Naive thymus-derived CD4-positive, alpha-beta T cell (primary cell): ENCODE measurements around the gene SREBF2. TPM values are rescaled to one million over a fixed set of nuclear protein-coding genes. Genes with fewer than 3 reads are reported as not detected.
"Not testable (repeated sequence)": the region's sequence is repeated elsewhere in the genome, so short reads cannot be mapped to it uniquely, and the experiment has no call there.

ENCODE experiments used
- ATAC-seq: fragments of 150-1000 bp; cut with Tn5 transposase; 2 replicates; pipeline ENCODE4 v1.10.0; 2021; ENCODE audit warnings: mild to moderate bottlenecking, moderate library complexity
- CTCF ChIA-PET: fragments of 350-600 bp; sonication (Branson Sonifier 250); formaldehyde crosslinking; loops from one replicate; lab custom pipeline; 2021; ENCODE audit warnings: antibody characterized with exemption; lab: Charles Lee
- POLR2A ChIA-PET: fragments of 350-600 bp; sonication (Branson Sonifier 250); formaldehyde crosslinking; loops from one replicate; lab custom pipeline; 2021; ENCODE audit warnings: antibody characterized with exemption, inconsistent platforms; lab: Charles Lee
- DNase-seq, 9 donors: peaks; one replicate each; pipeline versions ENCODE4 v3.0.0 to v3.0.0-alpha.2; 2020 to 2022; ENCODE audit warnings: mixed read lengths in 1 of 9
- H3K27ac ChIP-seq: one replicate; pipeline ENCODE4 v1.7.0; 2013; ENCODE audit warnings: mild to moderate bottlenecking, low read depth, low read length, moderate library complexity
- H3K27me3 ChIP-seq, 2 donors: one replicate each; pipeline ENCODE4 v1.7.0; 2013; ENCODE audit warnings: low read length in 2 of 2, mild to moderate bottlenecking in 2 of 2, moderate library complexity in 2 of 2; ENCODE audit not compliant: control insufficient read depth in 2 of 2, insufficient read depth in 2 of 2
- H3K36me3 ChIP-seq, 3 experiments: 1 replicate in 2 of 3; 2 replicates in 1 of 3; pipeline ENCODE4 v1.7.0; 2013; ENCODE audit warnings: low read length in 3 of 3, mild to moderate bottlenecking in 3 of 3, moderate library complexity in 1 of 3; ENCODE audit not compliant: insufficient read depth in 3 of 3, control insufficient read depth in 2 of 3
- H3K4me1 ChIP-seq, 2 donors: one replicate each; pipeline ENCODE4 v1.7.0; 2013; ENCODE audit warnings: low read length in 2 of 2, mild to moderate bottlenecking in 2 of 2, moderate library complexity in 1 of 2; ENCODE audit not compliant: control insufficient read depth in 2 of 2, insufficient read depth in 2 of 2
- H3K4me3 ChIP-seq: 2 replicates; pipeline ENCODE4 v1.7.0; 2013; ENCODE audit warnings: mild to moderate bottlenecking, low read length
- H3K9me3 ChIP-seq, 3 experiments: 1 replicate in 2 of 3; 2 replicates in 1 of 3; pipeline ENCODE4 v1.7.0; 2013; ENCODE audit warnings: low read length in 3 of 3; ENCODE audit not compliant: control insufficient read depth in 2 of 3
- H3K27ac Mint-ChIP-seq, 9 donors: one replicate each; pipeline ENCODE4 v1.8.0; 2020 to 2022; ENCODE audit warnings: mixed read lengths in 9 of 9, mild to moderate bottlenecking in 8 of 9, moderate library complexity in 5 of 9, inconsistent platforms in 2 of 9
- H3K27me3 Mint-ChIP-seq, 5 donors: one replicate each; pipeline ENCODE4 v1.8.0; 2021 to 2022; ENCODE audit warnings: mixed read lengths in 5 of 5, mild to moderate bottlenecking in 1 of 5
- H3K36me3 Mint-ChIP-seq, 5 donors: one replicate each; pipeline ENCODE4 v1.8.0; 2020 to 2022; ENCODE audit warnings: mixed read lengths in 5 of 5, mild to moderate bottlenecking in 3 of 5, inconsistent platforms in 1 of 5
- H3K4me1 Mint-ChIP-seq, 7 donors: one replicate each; pipeline ENCODE4 v1.8.0; 2020 to 2022; ENCODE audit warnings: mixed read lengths in 7 of 7, mild to moderate bottlenecking in 3 of 7, inconsistent platforms in 1 of 7
- H3K4me3 Mint-ChIP-seq, 10 donors: one replicate each; pipeline ENCODE4 v1.8.0; 2020 to 2022; ENCODE audit warnings: mild to moderate bottlenecking in 10 of 10, mixed read lengths in 10 of 10, moderate library complexity in 6 of 10, inconsistent platforms in 2 of 10
- H3K9me3 Mint-ChIP-seq, 11 donors: one replicate each; pipeline ENCODE4 v1.8.0; 2020 to 2022; ENCODE audit warnings: mixed read lengths in 11 of 11, mild to moderate bottlenecking in 4 of 11, inconsistent platforms in 1 of 11, moderate library complexity in 1 of 11
- intact Hi-C, 2 donors: fragments of 100-400 bp; cut with micrococcal nuclease; formaldehyde crosslinking; loops; one replicate each; pipeline ENCODE4 v1.15.1; 2023
- polyA plus RNA-seq, 2 donors: library from polyadenylated mRNA; unstranded; fragments of 300-500 nt; fragmentation: Illumina TruSeq; gene quantifications; one replicate each; pipeline ENCODE4 v1.2.3, GENCODE V29; 2021
- total RNA-seq, 6 experiments: library from RNA in 5 of 6; stranded (reverse) in 5 of 6; gene quantifications; 1 replicate in 5 of 6; 2 replicates in 1 of 6; pipeline ENCODE4 v1.2.3 and lab custom pipeline; 2021 to 2026

The SREBF2 gene
- total and polyA plus RNA-seq, 7 experiments from 2014 or later: 17.4 to 117 (median 84.0) TPM

- peaks cover 0 to 2% (median 0%) of the 10 kb centered on the region in 5 donors for H3K27me3 Mint-ChIP-seq
- peak overlapping the region; percentile 57 to 99 (median 93) for H3K27ac Mint-ChIP-seq
- H3K4me3 Mint-ChIP-seq: peak overlapping the region; percentile 82 to 98 (median 92)
- Histone ChIP-seq H3K4me1 (peaks cover 0 to 10% of the 10 kb centered on the region in 2 donors), H3K4me3 (peak overlapping the region; percentile 99), H3K9me3 (no peaks in the 10 kb centered on the region), H3K27ac (peak overlapping the region; percentile 97), H3K27me3 (no peaks in the 10 kb centered on the region), H3K36me3 (peaks cover 0 to 3% (median 0%) of the 10 kb centered on the region in 3 experiments)
- H3K36me3 Mint-ChIP-seq: peaks cover 0 to 46% (median 4%) of the 10 kb centered on the region in 5 donors
- peak; percentile 6 for ATAC-seq
- ChIA-PET POLR2A (interaction anchor here (0.5 to 8.0 kb wide), 24 partner anchors 10 to 611 kb away, joined by 3 to 61 read pairs (median 6); partner anchors contain the start of genes CCDC134, CENPM and NDUFA6), CTCF (interaction anchor here (0.8 to 1.4 kb wide), 6 partner anchors 11 to 137 kb away, joined by 3 to 5 read pairs (median 3); no protein-coding TSS in a partner anchor)
- peaks cover 17 to 55% (median 37%) of the 10 kb centered on the region in 7 donors for H3K4me1 Mint-ChIP-seq
- peaks cover 0 to 2% (median 0%) of the 10 kb centered on the region in 11 donors for H3K9me3 Mint-ChIP-seq
- intact Hi-C loops: loop anchor here (1.0 to 10.0 kb wide), 9 partner anchors 11 to 241 kb away; partner anchors contain the start of genes NAGA (in 2 of the 2), PHETA2 (in 1 of the 2), SMDT1 (in 1 of the 2) and SNU13 (in 1 of the 2)
- DNase-seq: peak; percentile 18 to 80 (median 40)
Measured at GRCh38 chr22:41833369-41834004, 582 bp downstream of the SREBF2 start.

GRCh38 chr22:41834005-41834944 lies 1.4 kb downstream of the SREBF2 start:
- no peaks in the 10 kb centered on the region for H3K9me3 ChIP-seq
- peak overlapping the region; percentile 82 to 96 (median 90) for H3K4me3 Mint-ChIP-seq
- H3K4me1 ChIP-seq: peaks cover 0 to 10% of the 10 kb centered on the region in 2 donors
- no peaks in the 10 kb centered on the region for H3K27me3 ChIP-seq
- H3K27ac Mint-ChIP-seq: peak overlapping the region; percentile 57 to 95 (median 93)
- H3K36me3 ChIP-seq: peaks cover 0 to 3% (median 0%) of the 10 kb centered on the region in 3 experiments
- H3K36me3 Mint-ChIP-seq: peaks cover 0 to 48% (median 4%) of the 10 kb centered on the region in 5 donors
- CTCF ChIA-PET: interaction anchor here (0.6 to 1.1 kb wide), 4 partner anchors 12 to 110 kb away, joined by 3 to 4 read pairs (median 3); no protein-coding TSS in a partner anchor
- POLR2A ChIA-PET: interaction anchor here (0.6 to 8.0 kb wide), 12 partner anchors 9 to 610 kb away, joined by 3 to 61 read pairs (median 8); partner anchors contain the start of gene CCDC134
- intact Hi-C loops: loop anchor here (1.0 to 10.0 kb wide), 2 partner anchors 23 to 241 kb away; partner anchors contain the start of genes NAGA (in 1 of the 2), PHETA2 (in 1 of the 2) and SMDT1 (in 1 of the 2)
- H3K9me3 Mint-ChIP-seq: peaks cover 0 to 2% (median 0%) of the 10 kb centered on the region in 11 donors
- H3K27ac ChIP-seq: peak overlapping the region; percentile 97
- H3K4me3 ChIP-seq: peak overlapping the region; percentile 99
- no peak for DNase-seq
- peaks cover 23 to 60% (median 43%) of the 10 kb centered on the region in 7 donors for H3K4me1 Mint-ChIP-seq
- H3K27me3 Mint-ChIP-seq: peaks cover 0 to 2% (median 0%) of the 10 kb centered on the region in 5 donors
- no peak for ATAC-seq

- peaks cover 0 to 49% (median 4%) of the 10 kb centered on the region in 5 donors for H3K36me3 Mint-ChIP-seq
- ChIA-PET CTCF (interaction anchor here (0.6 kb wide), 1 partner anchor 781 kb away, joined by 3 read pairs; no protein-coding TSS in a partner anchor), POLR2A (interaction anchor here (0.6 to 8.0 kb wide), 5 partner anchors 23 to 1009 kb away, joined by 3 to 61 read pairs (median 4); partner anchors contain the start of gene CCDC134)
- not testable (repeated sequence) for H3K9me3 Mint-ChIP-seq, H3K27me3 ChIP-seq, H3K9me3 ChIP-seq, DNase-seq, H3K27ac ChIP-seq, ATAC-seq, H3K4me3 Mint-ChIP-seq, H3K4me3 ChIP-seq, H3K27me3 Mint-ChIP-seq, H3K36me3 ChIP-seq, H3K4me1 ChIP-seq
- peaks cover 24 to 66% (median 50%) of the 10 kb centered on the region in 7 donors for H3K4me1 Mint-ChIP-seq
- H3K27ac Mint-ChIP-seq: peak overlapping the region in 6 of 9 donors; percentile 4 to 76 (median 47)
- intact Hi-C loops: loop anchor here in 1 of 2 donors (10.0 kb wide), 1 partner anchor 239 kb away; the partner anchor contains the start of genes NAGA, PHETA2 and SMDT1
Measured at GRCh38 chr22:41835462-41835861, 2.6 kb downstream of the SREBF2 start.

- peaks cover 0 to 10% of the 10 kb centered on the region in 2 donors for H3K4me1 ChIP-seq
- ATAC-seq (no peak), DNase-seq (no peak)
- peak overlapping the region in 6 of 9 donors; percentile 44 to 76 (median 56) for H3K27ac Mint-ChIP-seq
- CTCF ChIA-PET: no interaction called here
- H3K27me3 Mint-ChIP-seq: peaks cover 0 to 2% (median 0%) of the 10 kb centered on the region in 5 donors
- peaks cover 0 to 43% (median 4%) of the 10 kb centered on the region in 5 donors for H3K36me3 Mint-ChIP-seq
- peak overlapping the region in 2 of 10 donors; percentile 18 to 69 for H3K4me3 Mint-ChIP-seq
- H3K36me3 ChIP-seq: peaks cover 0 to 3% (median 0%) of the 10 kb centered on the region in 3 experiments
- POLR2A ChIA-PET: interaction anchor here (0.8 to 8.0 kb wide), 4 partner anchors 22 to 104 kb away, joined by 3 to 61 read pairs (median 4); partner anchors contain the start of gene CCDC134
- no peaks in the 10 kb centered on the region for H3K9me3 Mint-ChIP-seq
- no peaks in the 10 kb centered on the region for H3K9me3 ChIP-seq
- H3K4me1 Mint-ChIP-seq: peaks cover 29 to 67% (median 55%) of the 10 kb centered on the region in 7 donors
- H3K4me3 ChIP-seq: no peak overlapping the region
- H3K27ac ChIP-seq: no peak overlapping the region
- no peaks in the 10 kb centered on the region for H3K27me3 ChIP-seq
- intact Hi-C loops: loop anchor here in 1 of 2 donors (10.0 kb wide), 1 partner anchor 238 kb away; the partner anchor contains the start of genes NAGA, PHETA2 and SMDT1
Measured at GRCh38 chr22:41836551-41836950, 3.6 kb downstream of the SREBF2 start.

- H3K9me3 ChIP-seq: no peaks in the 10 kb centered on the region
- Mint-ChIP-seq H3K9me3 (no peaks in the 10 kb centered on the region), H3K36me3 (peaks cover 0 to 42% (median 4%) of the 10 kb centered on the region in 5 donors), H3K27ac (peak overlapping the region in 7 of 9 donors; percentile 1 to 80 (median 44)), H3K4me1 (peaks cover 31 to 74% (median 63%) of the 10 kb centered on the region in 7 donors), H3K4me3 (no peak overlapping the region), H3K27me3 (no peaks in the 10 kb centered on the region)
- DNase-seq (no peak), ATAC-seq (no peak)
- peak overlapping the region; percentile 22 for H3K27ac ChIP-seq
- H3K36me3 ChIP-seq: no peaks in the 10 kb centered on the region
- ChIA-PET POLR2A (interaction anchor here (0.8 to 1.4 kb wide), 5 partner anchors 9 to 101 kb away, joined by 3 to 6 read pairs (median 3); partner anchors contain the start of gene CCDC134), CTCF (interaction anchor here (0.7 to 0.8 kb wide), 3 partner anchors 17 to 283 kb away, joined by 3 read pairs; no protein-coding TSS in a partner anchor)
- H3K4me1 ChIP-seq: peaks cover 0 to 14% of the 10 kb centered on the region in 2 donors
- intact Hi-C loops: loop anchor here in 1 of 2 donors (10.0 kb wide), 1 partner anchor 236 kb away; the partner anchor contains the start of genes NAGA, PHETA2 and SMDT1
- no peak overlapping the region for H3K4me3 ChIP-seq
- H3K27me3 ChIP-seq: no peaks in the 10 kb centered on the region
Measured at GRCh38 chr22:41838842-41839618, 6.1 kb downstream of the SREBF2 start.
